ENCODE data around the gene ALG9.

DNA sequence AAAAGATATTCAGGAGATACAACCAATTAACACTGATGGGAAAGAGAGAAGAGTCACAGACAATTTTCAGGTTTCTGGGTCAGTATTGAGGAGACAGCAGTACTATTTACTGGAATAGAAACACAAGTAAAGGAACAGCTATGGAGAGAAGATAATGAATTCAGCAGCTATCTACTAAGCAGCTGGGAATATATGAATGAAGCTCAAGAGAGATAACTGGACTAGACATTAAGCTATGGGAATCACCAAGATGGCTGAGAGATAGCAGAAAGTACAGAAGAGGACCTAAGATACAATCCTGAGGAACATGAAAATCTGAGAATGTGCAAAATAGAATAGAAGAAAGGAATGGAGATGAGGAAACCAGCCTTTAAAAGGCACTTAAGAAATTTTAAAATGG, 15.9 kb downstream of the ALG9 start:
- TF ChIP-seq EP300 (conservative IDR thresholded peaks at IDR 0.05; ENCODE audit: poor library complexity, severe bottlenecking) (no peak), CTCF (IDR thresholded peaks at IDR 0.05; ENCODE audit: poor library complexity, severe bottlenecking) (no peak)

Data from neural cell (in vitro differentiated cells).